DOHH2 (cell line): ENCODE data around the gene GAS5.

Experiments used
- H3F3A ChIP-seq: fragments of 200-600 bp; sonication (generic), shearing (Covaris generic); 2 replicates; pipeline ENCODE4 v1.6.0; 2016; ENCODE audit warnings: antibody characterized with exemption, mild to moderate bottlenecking; ENCODE audit not compliant: control insufficient read depth, insufficient read depth
- H3K27ac ChIP-seq: fragments of 200-600 bp; sonication (generic); 2 replicates; pipeline ENCODE4 v1.5.1; 2014; ENCODE audit warnings: low read depth, mild to moderate bottlenecking, low read length, moderate library complexity
- H3K27me3 ChIP-seq: fragments of 200-600 bp; sonication (generic); 2 replicates; pipeline ENCODE4 v1.6.1; 2014; ENCODE audit warnings: mild to moderate bottlenecking, low read length, mixed read lengths; ENCODE audit not compliant: control insufficient read depth
- H3K36me3 ChIP-seq: fragments of 200-600 bp; sonication (generic); 2 replicates; pipeline ENCODE4 v1.6.1; 2014; ENCODE audit warnings: mild to moderate bottlenecking, low read length, moderate library complexity, mixed read lengths; ENCODE audit not compliant: control insufficient read depth
- H3K4me1 ChIP-seq: fragments of 200-600 bp; sonication (generic); 2 replicates; pipeline ENCODE4 v1.6.1; 2014; ENCODE audit warnings: mild to moderate bottlenecking, low read length, mixed read lengths; ENCODE audit not compliant: control insufficient read depth
- H3K4me2 ChIP-seq: fragments of 200-600 bp; sonication (generic); 2 replicates; pipeline ENCODE4 v1.6.0; 2014; ENCODE audit warnings: mild to moderate bottlenecking, low read length, moderate library complexity
- H3K4me3 ChIP-seq: fragments of 200-600 bp; sonication (generic); 2 replicates; pipeline ENCODE4 v1.5.1; 2014; ENCODE audit warnings: mild to moderate bottlenecking, low read length, mixed read lengths
- H3K79me2 ChIP-seq: fragments of 200-600 bp; sonication (generic); 2 replicates; pipeline ENCODE4 v1.6.1; 2014; ENCODE audit warnings: mild to moderate bottlenecking, low read length, mixed read lengths; ENCODE audit not compliant: control insufficient read depth
- H3K9me2 ChIP-seq: fragments of 200-600 bp; sonication (generic); replicated peaks from 2 replicates; pipeline ENCODE4 v1.6.1; 2014; ENCODE audit warnings: mild to moderate bottlenecking, low read length, mixed read lengths; ENCODE audit not compliant: control insufficient read depth
- H3K9me3 ChIP-seq: fragments of 200-600 bp; sonication (generic); 2 replicates; pipeline ENCODE4 v1.6.1; 2014; ENCODE audit warnings: antibody characterized with exemption, low read length, mixed read lengths; ENCODE audit not compliant: control insufficient read depth, insufficient read depth
- H4K20me1 ChIP-seq: fragments of 200-600 bp; sonication (generic); 2 replicates; pipeline ENCODE4 v1.6.0; 2014; ENCODE audit warnings: low read depth, mild to moderate bottlenecking, antibody characterized with exemption, low read length, moderate library complexity; ENCODE audit not compliant: control insufficient read depth, insufficient read depth
- CTCF ChIP-seq: fragments of 200-600 bp; sonication (generic); IDR thresholded peaks from one replicate; pipeline ENCODE4 v1.5.1; 2014; ENCODE audit warnings: antibody characterized with exemption, mild to moderate bottlenecking, low read depth, low read length; ENCODE audit not compliant: poor library complexity, severe bottlenecking
- EZH2phosphoT487 ChIP-seq: fragments of 200-600 bp; sonication (generic); IDR thresholded peaks from 2 replicates; pipeline ENCODE4 v1.6.1; 2017; ENCODE audit warnings: borderline replicate concordance, mild to moderate bottlenecking, antibody characterized with exemption, low read length, moderate library complexity, mixed read lengths

GAS5 gene

GRCh38 chr1:173888749-173889148 lies 21.0 kb upstream of the GAS5 start:
- H3K36me3 ChIP-seq, result peaks cover 18% of the 10 kb centered on the region
- no peaks in the 10 kb centered on the region for H3K4me1 ChIP-seq
- H3K4me2 ChIP-seq, result no peak overlapping the region
- H3K9me2 ChIP-seq, result no peaks in the 10 kb centered on the region; the same call in 1 of the 2 replicates
- no peaks in the 10 kb centered on the region for H3K27me3 ChIP-seq
- no peaks in the 10 kb centered on the region for H4K20me1 ChIP-seq
- TF ChIP-seq CTCF, result no peak
- no peak for TF ChIP-seq EZH2phosphoT487
- H3K9me3 ChIP-seq, result no peaks in the 10 kb centered on the region
- no peak overlapping the region for H3K27ac ChIP-seq
- H3K4me3 ChIP-seq, result no peak overlapping the region
- no peaks in the 10 kb centered on the region for H3K79me2 ChIP-seq
- H3F3A ChIP-seq, result no peaks in the 10 kb centered on the region

GRCh38 chr1:173887627-173888026 lies 19.8 kb upstream of the GAS5 start:
- Histone ChIP-seq H3K4me2 (no peak overlapping the region), H3K79me2 (no peaks in the 10 kb centered on the region), H3K27ac (no peak overlapping the region), H4K20me1 (no peaks in the 10 kb centered on the region), H3K9me2 (no peaks in the 10 kb centered on the region; the same call in 1 of the 2 replicates), H3F3A (no peaks in the 10 kb centered on the region), H3K4me3 (no peak overlapping the region), H3K36me3 (peaks cover 18% of the 10 kb centered on the region), H3K9me3 (no peaks in the 10 kb centered on the region), H3K27me3 (no peaks in the 10 kb centered on the region), H3K4me1 (no peaks in the 10 kb centered on the region)
- TF ChIP-seq CTCF, result no peak
- no peak for TF ChIP-seq EZH2phosphoT487

- no peak overlapping the region for H3K27ac ChIP-seq
- H3K4me2 ChIP-seq, result no peak overlapping the region
- no peaks in the 10 kb centered on the region; the same call in 1 of the 2 replicates for H3K9me2 ChIP-seq
- H3K4me3 ChIP-seq, result no peak overlapping the region
- H3F3A ChIP-seq, result no peaks in the 10 kb centered on the region
- H3K27me3 ChIP-seq, result no peaks in the 10 kb centered on the region
- H4K20me1 ChIP-seq, result no peaks in the 10 kb centered on the region
- no peaks in the 10 kb centered on the region for H3K9me3 ChIP-seq
- peaks cover 18% of the 10 kb centered on the region for H3K36me3 ChIP-seq
- no peaks in the 10 kb centered on the region for H3K4me1 ChIP-seq
- no peaks in the 10 kb centered on the region for H3K79me2 ChIP-seq
- TF ChIP-seq EZH2phosphoT487 (no peak), CTCF (no peak)
Observed at GRCh38 chr1:173886746-173887611, 19.2 kb upstream of the GAS5 start.
